GM12878 (cell line): ENCODE data around the gene ROM1.

Experiments
- BCL11A ChIP-seq: IDR thresholded peaks from 2 replicates; pipeline ENCODE4 v1.6.1; 2011; ENCODE audit warnings: low read depth, low read length
- CTCF ChIP-seq, 3 experiments: IDR thresholded peaks in 2 of 3; conservative IDR thresholded peaks in 1 of 3; 2 replicates each; pipeline ENCODE4 v1.5.1; 2011; ENCODE audit warnings: low read depth in 3 of 3, low read length in 3 of 3, mild to moderate bottlenecking in 3 of 3, control low read depth in 2 of 3, moderate library complexity in 2 of 3, inconsistent platforms in 1 of 3, mixed read lengths in 1 of 3; ENCODE audit not compliant: control insufficient read depth in 2 of 3, insufficient read depth in 1 of 3; ENCODE audit errors: extremely low read depth in 1 of 3
- EP300 ChIP-seq, 2 experiments: fragments of 150-350 bp in 1 of 2; IDR thresholded peaks; 2 replicates each; pipeline ENCODE4 v1.6.1; 2011 to 2012; ENCODE audit warnings: low read depth in 2 of 2, low read length in 2 of 2, borderline replicate concordance in 1 of 2, improper control_type of control experiment in 1 of 2, inconsistent platforms in 1 of 2; ENCODE audit not compliant: control insufficient read depth in 1 of 2
- FOXK2 ChIP-seq: fragments of 450-650 bp; IDR thresholded peaks from 2 replicates; pipeline ENCODE4 v1.6.1; 2017; ENCODE audit warnings: mild to moderate bottlenecking, moderate library complexity
- KDM1A ChIP-seq: fragments of 200-600 bp; sonication (generic); IDR thresholded peaks from 2 replicates; pipeline ENCODE4 v1.6.1; 2016; ENCODE audit warnings: borderline replicate concordance
- MYC ChIP-seq: IDR thresholded peaks from 2 replicates; pipeline ENCODE4 v1.6.1; 2011; ENCODE audit warnings: mild to moderate bottlenecking, low read length, moderate library complexity, inconsistent platforms; ENCODE audit not compliant: insufficient read depth, insufficient replicate concordance, insufficient read length, severe bottlenecking
- NFYB ChIP-seq: IDR thresholded peaks from 2 replicates; pipeline ENCODE4 v1.6.1; 2011; ENCODE audit warnings: low read depth, mild to moderate bottlenecking, low read length, improper control_type of control experiment, moderate library complexity; ENCODE audit not compliant: insufficient read depth
- POLR2AphosphoS5 ChIP-seq: IDR thresholded peaks from 2 replicates; pipeline ENCODE4 v1.6.1; 2011; ENCODE audit warnings: mild to moderate bottlenecking, low read length, inconsistent platforms
- SIN3A ChIP-seq: IDR thresholded peaks from 2 replicates; pipeline ENCODE4 v1.6.1; 2012; ENCODE audit warnings: low read depth, low read length, improper control_type of control experiment
- SUPT20H ChIP-seq: IDR thresholded peaks from 2 replicates; pipeline ENCODE4 v1.6.1; 2011; ENCODE audit warnings: low read depth, mild to moderate bottlenecking, low read length, moderate library complexity, borderline replicate concordance; ENCODE audit not compliant: control insufficient read depth
- ZBTB4 ChIP-seq: fragments of 450-650 bp; formaldehyde crosslinking; IDR thresholded peaks from 2 replicates; pipeline ENCODE4 v1.4.0; 2022; ENCODE audit warnings: mild to moderate bottlenecking, moderate library complexity

GRCh38 chr11:62648185-62648966 lies 35.3 kb downstream of the ROM1 start:
- TF ChIP-seq NFYB (no peak), BCL11A (no peak), EP300 (IDR thresholded peaks at IDR 0.05; ENCODE audit: borderline replicate concordance in 1 of 2, control insufficient read depth in 1 of 2, low read depth in 2 of 2, low read length in 2 of 2) (no peak), MYC (no peak), CTCF (IDR thresholded peaks at IDR 0.05 in 2 of 3, conservative IDR thresholded peaks at IDR 0.05 in 1 of 3; ENCODE audit: control insufficient read depth in 2 of 3, extremely low read depth in 1 of 3, insufficient read depth in 1 of 3, low read depth in 3 of 3, low read length in 3 of 3) (no peak), FOXK2 (no peak), SIN3A (no peak), KDM1A (no peak), SUPT20H (no peak), POLR2AphosphoS5 (no peak), ZBTB4 (CRISPR knock-in tag) (no peak)
